ENCODE measurements around the gene DENND6B.

Gene DENND6B

DNA sequence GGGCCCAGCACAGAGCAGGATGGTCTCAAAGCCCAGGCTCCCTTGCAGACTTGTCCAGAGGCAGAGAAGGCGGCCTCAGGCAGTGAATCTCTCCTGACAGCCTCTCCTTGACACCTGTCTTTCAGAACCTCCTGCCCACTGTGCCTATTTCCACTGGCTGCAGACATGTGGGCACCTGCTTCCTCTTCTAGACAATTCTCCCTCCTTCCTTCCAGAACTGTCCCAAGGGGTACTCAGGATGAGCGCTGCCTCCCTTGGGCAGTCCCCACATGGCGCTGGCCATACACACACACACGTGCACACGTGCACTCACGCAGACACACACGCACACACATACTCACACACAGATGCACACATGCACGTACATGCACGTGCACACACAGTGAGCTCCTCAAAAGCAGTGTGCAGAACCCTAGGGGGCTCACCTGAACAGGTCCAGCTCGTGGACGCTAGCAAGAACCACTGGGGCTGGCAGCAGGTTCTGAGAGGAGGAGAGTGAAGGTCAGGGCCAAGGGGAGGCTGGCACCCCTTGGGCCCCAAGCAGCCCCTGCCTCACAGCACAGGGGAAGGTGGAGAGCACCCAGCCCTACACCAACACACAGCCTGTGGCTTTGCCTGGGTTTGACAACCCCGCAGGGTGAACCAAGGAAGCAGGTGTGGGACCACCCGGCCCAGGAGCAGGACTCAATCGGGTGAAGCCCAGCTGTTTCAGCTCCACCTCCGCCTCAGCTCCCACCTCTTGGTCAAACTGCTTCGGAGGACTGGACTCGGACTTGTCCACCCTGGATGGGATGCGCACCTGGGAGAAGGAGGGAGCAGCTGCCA lies 11.3 kb downstream of the DENND6B start:
- no peak for DNase-seq (ENCODE audit: low read depth)

DNA sequence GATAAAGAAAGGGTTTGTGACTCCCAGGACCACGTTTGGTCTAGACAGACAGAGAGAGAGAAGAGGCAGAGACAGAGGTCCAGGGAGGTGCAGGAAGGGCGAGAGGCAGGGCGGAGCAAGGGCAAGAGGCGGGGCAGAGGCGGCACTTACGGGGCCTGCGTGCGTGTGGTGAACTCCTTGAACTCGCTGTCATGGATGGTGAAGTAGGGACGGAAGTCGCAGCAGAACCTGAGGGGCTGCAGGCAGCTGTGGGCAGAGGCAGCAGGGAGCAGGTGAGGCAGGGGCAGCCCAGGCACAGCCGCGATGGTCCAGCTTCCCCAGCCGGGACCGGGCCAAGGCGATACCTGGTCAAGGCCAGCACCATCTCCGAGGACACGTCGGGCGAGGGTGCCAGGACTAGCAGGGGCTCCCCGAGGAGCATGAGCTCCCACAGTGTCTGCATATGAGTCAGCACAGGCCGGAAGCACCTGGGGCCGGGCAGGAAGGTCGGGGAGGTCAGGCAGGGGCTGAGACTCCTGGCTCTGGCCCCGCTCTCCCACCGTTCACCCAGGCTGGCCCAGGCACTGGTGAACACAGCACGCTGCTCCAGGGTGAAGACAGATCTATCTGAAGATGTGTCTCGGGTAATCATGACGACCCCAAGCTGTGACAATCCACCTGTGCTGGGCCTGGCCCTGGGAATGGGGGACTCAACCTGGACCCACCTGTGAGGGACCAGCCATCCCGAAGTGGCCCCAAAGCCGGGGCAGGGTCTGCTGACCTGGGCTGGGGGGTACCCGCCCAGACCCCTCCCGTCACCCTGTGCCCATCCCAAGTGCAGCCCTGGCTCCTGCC lies 12.1 kb downstream of the DENND6B start:
- DNase-seq (ENCODE audit: low read depth) = peak; percentile 52

- DNase-seq (ENCODE audit: low read depth) = no peak
Observed at GRCh38 chr22:50314081-50314454, 12.7 kb downstream of the DENND6B start.

DNA sequence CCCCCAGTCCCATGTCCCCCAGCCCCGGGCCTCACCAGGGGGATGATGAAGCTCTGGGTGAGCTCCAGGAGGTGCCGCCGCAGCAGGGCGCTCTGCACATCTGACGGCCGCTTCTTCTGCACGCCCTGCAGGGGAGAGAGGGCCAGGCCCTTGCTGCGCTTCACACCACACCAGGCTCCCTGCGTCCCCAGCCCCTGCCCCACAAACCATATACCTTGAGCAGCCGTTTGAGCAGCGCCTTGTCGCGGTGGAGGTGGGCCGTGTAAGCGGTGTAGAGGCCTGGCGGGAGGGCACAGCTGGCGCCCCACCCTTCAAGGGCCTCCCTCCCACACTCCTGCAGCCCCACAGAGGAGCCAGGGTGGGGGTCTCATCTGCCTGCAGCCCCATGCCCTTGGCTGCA lies 13.2 kb downstream of the DENND6B start:
- DNase-seq (ENCODE audit: low read depth) = no peak

DNA sequence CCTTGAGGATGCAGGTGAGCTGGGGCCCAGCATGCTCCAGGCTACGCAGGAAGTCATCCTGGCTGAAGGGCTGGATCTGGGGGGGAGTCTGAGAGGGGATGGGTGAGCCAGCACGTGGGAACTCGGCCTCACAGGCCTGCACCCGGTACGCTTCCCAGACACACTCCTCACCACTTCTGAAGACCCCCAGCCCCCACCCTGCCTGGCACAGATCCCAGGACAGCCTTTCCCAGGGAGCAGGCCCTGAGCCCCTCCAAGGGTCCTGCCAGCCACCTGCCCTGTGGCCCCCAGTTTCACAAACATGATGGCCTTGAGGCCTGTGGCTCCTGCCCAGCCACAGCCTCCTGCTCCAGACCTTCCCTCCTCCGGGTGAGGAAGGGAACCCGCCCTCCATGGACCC lies 13.8 kb downstream of the DENND6B start:
- no peak for DNase-seq (ENCODE audit: low read depth)

DNA sequence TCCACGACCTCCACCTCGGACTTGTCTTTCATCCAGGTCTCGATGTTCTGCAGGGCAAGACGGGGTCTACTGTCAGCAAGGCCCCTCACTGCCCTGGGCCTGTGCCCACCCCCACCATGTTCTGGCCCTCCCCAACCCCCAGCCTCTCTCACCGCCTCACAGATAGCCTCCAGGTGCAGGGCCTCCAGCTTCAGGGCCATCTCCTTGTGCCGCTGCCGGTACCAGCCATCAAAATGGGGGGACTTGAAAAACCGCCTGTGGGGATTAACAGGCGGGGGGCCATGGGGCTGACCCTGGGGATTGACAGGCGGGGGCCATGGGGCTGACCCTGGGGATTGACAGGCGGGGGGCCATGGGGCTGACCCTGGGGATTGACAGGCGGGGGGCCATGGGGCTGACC lies 14.4 kb downstream of the DENND6B start:
- DNase-seq (ENCODE audit: low read depth) = no peak

DNA sequence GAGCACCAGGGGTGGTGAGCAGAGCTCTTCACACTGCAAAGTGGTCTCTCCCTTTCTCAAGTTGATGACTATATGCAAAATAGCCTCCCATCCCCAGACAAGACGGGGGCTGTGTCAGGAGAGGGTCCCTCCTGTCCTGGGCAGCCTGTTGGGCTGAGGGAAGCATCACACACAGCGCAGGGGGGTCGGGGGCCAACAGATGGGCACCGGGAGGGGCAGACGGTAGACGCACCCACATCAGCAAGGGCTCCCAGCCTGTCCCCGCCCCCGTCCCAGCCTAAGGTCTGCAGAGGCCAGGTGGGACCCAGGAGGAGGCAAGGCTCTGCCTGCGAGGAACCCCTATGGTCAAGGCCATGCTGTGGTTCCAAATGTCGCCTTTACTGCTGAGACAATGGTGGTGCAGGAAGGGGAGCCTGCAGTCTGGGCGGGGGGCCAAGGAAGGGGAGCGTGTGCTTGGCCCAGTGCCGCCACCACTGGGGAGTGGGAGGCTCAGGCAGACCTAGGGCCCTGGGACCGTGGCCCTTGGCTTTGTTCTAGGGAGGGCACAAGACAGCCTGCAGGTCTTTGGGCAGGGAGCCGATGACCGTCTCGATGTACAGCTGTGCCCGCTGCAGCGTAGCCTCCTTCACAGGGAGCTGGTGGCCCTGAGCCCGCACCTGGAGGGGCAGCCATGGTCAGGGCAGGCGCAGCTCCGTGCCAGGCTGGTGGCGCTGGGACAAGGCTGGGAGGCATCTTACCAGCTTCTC lies 15.0 kb downstream of the DENND6B start:
- DNase-seq (ENCODE audit: low read depth) = no peak

- DNase-seq (ENCODE audit: low read depth) = no peak
Observed at GRCh38 chr22:50310949-50311444, 15.8 kb downstream of the DENND6B start.

DNA sequence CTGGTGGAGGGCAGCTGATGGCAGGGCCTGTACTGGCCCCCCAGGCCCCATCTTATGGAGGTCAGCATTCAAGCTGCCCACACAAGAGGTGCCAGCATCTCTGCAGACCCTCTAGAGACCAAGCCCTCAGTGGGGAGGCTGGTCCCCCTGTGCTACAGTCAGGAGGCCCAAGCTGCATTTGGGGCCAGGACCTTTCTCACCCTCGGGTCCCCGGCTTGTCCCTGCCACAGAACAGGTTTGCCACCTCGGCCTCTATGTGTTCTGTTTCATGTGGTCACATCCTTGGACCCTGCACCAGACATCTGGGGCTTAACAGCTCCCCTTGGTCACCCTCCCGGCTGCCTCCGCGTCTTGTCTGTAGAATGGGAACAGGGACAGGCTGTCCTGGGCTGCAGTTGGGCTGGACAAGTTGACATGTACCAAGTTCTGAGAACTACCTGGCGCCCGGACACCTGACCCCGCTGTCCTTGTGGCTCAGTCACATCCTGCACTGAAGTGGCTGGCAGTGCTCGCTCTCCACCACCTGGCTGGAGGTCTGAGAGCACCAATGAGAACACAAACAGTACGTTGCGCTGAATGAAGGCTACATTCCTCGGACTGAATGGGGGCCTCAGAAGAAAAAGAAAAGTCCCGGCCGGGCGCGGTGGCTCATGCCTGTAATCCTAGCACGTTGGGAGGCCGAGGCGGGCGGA lies 16.6 kb downstream of the DENND6B start:
- DNase-seq (ENCODE audit: low read depth) = no peak

GRCh38 chr22:50309601-50309991 lies 17.2 kb downstream of the DENND6B start:
- DNase-seq (ENCODE audit: low read depth) = no peak

DNA sequence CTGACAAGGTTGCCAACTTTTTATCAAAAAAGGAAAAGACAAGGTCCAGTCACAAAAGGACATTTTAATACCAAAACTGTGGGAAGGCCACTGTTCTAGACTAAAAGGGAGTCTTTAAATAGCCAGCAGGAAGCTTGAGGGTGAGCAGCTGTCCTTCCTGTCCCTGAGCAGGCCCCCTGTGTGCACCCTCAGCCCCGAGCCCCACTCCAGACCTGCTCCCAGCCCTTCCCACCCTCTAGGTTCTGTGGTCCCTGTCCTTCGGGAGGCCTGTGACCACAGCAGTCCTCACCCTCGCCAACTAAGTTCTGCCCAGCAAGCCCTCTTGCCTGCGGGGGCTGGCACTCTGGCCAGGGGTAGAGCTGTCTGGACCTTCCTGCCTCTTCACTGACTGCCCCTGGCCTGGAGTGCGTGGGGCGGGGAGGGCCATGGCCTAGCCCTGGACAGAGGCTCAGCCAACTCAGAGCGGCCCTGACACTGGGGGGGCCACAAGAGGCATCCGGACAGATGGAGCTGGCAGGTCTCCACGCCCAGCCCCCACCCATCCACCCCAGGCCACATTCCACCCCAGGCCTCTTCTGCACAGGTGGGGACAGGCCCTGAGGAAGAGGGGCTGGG lies 17.7 kb downstream of the DENND6B start:
- DNase-seq (ENCODE audit: low read depth) = no peak

GRCh38 chr22:50308597-50308935 lies 18.2 kb downstream of the DENND6B start:
- DNase-seq (ENCODE audit: low read depth) = no peak

DNA sequence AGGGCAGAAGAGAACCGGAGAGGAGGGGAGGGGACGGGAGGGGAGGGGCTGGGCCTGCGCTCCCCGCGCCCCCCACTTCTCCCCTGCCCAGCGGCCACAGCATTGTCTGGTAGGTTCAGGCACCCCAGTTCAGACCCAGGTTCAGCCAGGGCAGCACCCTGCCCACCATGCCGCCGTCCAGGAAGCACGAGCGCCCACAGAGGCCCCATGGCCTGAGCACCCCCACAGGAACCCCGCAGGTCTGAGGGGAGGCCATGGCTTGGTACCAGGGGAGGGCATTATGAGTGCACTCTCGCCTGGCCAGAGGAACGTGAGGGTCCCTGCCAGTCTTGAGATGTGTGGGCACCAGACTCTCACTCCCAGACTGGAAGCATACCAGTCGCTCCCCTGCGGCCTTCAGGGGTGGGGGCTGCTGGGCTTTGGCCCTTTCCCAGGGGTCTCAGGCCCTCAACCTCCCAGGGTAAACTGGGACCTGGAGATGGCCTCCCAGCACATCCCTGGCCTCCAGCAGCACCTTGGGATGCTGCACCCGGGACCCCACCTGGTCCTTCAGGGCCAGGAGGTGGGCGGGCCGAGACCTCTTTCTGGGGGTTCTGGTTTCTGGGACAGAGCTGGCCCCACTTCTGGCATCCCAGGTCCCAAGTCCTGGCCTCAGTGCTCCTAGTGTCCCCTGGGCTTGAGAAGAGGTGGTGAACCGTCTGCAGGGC lies 18.8 kb downstream of the DENND6B start:
- DNase-seq (ENCODE audit: low read depth) = no peak

DNA sequence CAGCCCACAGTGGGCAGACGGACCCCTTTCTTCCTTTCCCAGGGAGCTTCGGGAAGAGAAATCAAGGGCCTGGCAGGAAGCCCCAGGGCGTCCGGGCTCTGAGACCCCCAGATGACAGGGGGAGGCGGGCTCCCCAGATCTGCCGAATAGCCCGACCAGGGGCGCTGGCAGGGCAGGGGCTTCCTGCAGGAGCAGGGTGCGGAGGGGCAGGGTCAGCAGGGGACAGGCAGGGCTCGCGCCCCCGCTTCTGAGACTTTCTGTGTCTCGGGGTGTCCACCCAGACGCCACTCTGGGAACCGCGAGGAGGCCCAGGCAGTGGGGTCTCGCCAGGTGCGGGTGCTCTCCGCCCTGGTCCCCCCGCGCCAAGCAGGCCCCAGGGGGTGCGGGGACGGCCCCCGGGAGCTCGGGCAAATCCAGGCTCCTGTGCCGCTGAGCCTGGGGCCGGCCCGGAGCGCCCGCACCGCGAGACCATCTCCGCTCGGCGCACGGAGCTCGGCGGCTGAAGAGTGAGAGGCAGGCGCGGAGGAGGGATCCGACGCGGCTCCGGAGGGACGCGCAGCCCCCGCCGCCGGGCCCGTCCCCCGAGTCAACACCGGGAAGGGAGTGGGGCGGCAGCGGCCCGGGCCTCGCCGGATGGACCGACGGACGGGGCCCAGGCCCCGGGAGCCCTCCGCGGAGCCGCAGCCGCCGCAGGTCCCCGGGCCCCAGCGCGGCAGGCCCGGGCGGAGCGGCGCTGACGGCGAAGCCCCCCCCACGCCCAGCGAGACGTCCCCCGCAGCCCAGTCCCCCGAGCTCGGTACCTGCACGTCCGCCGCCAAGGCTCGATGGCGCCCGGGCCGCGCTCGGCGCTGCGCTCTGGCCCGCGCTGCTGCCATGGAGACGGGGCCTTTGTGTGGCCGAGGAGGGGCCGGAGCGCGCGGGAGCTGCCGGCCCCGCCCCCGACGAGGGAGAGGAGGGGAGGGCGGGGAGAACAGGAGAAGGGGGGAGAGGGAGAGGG lies 19.8 kb downstream of the DENND6B start, which contains the start of gene PLXNB2:
TSS of gene PLXNB2 (minus strand) at position 894 of the 997 bp plus-strand sequence. CDS start 17,062 bp downstream, outside the sequence.
- no peak for DNase-seq (ENCODE audit: low read depth)

GRCh38 chr22:50305923-50306566 lies 20.8 kb downstream of the DENND6B start:
- no peak for DNase-seq (ENCODE audit: low read depth)

GRCh38 chr22:50305393-50305922 lies 21.4 kb downstream of the DENND6B start:
- DNase-seq (ENCODE audit: low read depth) = no peak

DNA sequence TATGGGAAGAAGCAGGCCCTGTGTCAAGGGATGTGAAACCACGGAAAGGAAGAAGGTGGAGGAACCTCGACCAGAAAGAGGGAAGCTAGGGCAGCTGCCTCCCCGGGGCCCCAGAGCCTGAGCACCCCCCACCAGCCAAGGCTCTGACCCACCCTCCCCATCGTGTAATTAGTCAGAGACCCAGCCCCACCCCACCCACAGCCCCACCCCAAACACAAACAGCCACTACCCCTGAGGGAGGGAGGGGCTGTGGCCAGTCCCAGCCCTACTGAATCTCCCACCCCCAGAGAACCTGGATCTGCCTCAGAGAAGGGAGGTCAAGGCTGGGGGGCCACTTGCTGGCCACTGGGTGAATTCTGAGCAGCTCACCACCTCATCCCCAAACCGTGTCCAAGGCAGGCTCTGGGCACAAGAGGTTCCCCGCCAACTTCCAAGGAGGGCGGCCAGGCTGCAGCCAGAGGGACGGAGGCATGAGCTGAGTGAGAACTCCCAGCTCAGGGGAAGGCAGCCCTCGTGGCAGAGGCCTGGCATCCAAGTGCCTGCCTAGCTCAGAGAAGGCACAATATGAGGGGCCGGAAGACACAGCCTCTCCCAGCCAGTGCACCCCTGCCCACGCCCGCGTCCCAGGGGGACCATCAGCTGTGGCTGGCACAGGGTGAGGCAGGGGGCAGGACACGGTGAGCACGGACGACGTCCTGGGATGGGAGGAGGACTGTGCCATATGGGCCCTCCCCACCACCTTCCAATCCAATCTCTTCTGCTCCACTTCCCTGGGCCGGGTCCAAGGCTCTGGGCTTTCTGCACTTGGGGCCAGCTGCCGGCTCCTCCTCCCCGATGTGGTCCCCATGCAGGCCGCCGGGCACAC lies 22.1 kb downstream of the DENND6B start:
- no peak for DNase-seq (ENCODE audit: low read depth)

All from stimulated activated CD4-positive, alpha-beta T cell treated with anti-CD3 and anti-CD28 coated beads, Interleukin-2, amount 100 ng/mL, for 4 hours (primary cell).